Measurements from ENCODE around the gene TINCR.

Gene TINCR

DNA sequence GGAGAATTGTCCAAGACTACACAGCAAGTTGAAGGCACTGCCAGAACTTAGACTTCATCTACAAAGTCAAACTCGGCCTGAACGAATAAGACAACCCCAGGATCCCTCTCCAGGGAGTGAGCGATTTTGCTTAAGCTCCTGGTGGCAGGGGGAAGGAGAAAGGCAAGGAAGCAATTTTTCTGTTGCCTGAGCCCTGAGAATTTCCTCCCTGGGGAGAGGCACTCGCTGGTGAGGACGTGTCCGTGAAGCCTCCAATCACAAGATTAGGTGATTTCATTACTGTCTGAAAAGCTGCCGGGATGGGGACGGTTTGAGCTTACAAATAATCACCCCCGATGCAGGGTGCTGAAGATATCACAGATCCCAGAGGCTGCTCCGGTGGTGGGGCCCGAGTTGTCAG is 45.6 kb downstream of the TINCR start:
- in situ Hi-C loops (cut with HindIII; ENCODE audit: low sequenced_read_pairs) = no loop called here

DNA sequence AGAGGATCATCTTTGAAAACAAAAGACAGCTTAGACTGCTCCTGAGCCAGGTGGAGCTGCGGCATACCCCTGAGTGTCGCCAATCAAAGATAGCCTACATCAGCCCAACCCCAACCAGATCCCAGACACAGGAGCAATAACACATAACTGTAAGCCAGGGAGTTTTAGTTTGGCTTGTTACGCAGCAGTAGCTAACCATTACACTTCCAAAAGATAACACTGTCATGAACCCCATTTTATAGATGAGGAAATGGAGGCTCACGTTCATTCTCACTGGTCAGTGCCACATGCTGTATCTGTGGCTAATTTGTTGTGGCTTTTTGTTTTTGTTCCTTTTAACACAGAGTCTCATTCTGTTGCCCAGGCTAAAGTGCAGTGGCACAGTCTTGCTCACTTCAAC is 47.3 kb downstream of the TINCR start:
- in situ Hi-C loops (cut with HindIII; ENCODE audit: low sequenced_read_pairs) = no loop called here

DNA sequence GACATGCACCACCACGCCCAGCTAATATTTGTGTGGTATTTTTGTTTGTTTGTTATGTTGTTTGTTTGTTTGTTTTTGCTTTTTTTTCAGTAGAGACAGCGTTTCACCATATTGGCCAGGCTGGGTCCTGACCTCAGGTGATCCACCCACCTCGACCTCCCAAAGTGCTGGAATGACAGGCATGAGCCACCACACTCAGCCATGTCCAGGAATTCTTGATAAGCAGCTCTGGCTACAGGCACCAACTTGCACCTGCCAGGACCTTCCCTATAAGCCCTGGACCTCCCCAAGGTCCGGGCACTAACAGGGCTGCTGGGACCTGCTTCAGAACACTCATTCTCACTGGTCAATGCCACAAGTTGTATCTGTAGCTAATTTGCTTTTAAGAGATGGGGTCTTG is 48.7 kb downstream of the TINCR start:
- in situ Hi-C loops (cut with HindIII; ENCODE audit: low sequenced_read_pairs) = no loop called here

DNA sequence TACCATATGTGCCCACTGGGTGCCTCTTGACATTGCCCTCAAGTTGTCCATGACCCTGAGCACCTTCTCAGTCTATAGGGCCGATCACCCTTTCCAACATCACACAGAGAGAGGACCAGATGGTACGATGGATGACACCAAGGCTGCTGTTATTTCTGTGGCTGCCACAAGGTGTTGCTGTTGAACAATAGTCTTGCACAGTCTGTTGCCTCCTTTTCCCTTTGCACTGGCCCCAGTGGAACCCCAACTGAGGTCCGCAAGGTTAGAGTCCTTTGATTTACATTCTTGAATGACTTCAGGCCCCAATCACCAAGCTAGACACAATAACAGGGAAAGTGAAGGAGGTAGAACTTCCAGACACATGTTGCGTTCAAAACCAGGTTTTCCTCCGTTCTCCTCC is 52.0 kb downstream of the TINCR start:
- in situ Hi-C loops (cut with HindIII; ENCODE audit: low sequenced_read_pairs) = no loop called here

DNA sequence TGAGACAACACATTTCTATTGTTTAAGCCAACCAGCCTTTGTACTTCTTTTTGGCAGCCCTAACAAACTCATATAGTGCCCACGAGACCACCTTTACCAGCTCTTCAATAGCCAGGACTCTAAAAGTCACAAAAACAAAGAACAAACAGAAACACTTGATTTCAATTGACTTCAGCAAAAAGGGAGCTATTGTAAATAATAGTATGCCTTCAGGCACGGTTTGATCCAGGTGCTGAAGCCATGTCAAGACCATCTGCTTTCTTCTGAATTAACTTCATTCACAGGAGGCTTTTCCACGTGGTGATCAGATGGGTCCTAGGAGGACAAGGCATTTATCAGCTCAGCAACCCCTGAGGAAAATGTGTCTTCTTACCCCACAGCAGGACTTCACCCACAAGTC is 53.8 kb downstream of the TINCR start:
- in situ Hi-C loops (cut with HindIII; ENCODE audit: low sequenced_read_pairs) = no loop called here

DNA sequence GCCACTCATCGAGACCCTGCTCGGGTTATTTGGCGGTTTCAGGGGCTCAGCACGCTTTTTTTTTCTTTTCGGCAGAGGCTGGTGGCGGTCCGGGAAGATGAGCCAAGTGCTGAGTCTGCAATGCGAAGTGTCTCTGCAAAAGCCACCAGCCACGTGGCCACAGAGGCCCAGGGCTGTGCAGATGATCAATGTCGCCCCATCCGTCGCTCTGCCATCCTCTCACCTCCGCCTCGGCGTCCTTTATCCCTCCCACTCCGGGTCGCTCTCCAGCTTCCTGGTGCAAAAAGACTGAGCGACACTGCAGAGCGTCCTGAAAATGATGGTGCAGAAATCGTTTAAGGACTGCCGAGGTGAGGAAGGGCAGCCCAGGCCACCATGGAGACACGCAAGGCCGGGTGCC is 55.0 kb downstream of the TINCR start:
- in situ Hi-C loops (cut with HindIII; ENCODE audit: low sequenced_read_pairs) = no loop called here

Data from endothelial cell of hepatic sinusoid (primary cell).